ENCODE measurements around the gene ARMH3.

- TF ChIP-seq POLR2AphosphoS5 (IDR thresholded peaks at IDR 0.05) (no peak), CTCF (IDR thresholded peaks at IDR 0.05 in 8 of 11, conservative IDR thresholded peaks at IDR 0.05 in 3 of 11) (no peak)
Observed at GRCh38 chr10:102040305-102041050, 15.5 kb downstream of the ARMH3 start.
